ENCODE data around the gene EXD3. TPM values are rescaled to one million over a fixed set of nuclear protein-coding genes. Genes with fewer than 3 reads are reported as not detected.

EXD3 gene
- total and polyA plus RNA-seq, 9 of the 15 experiments (the other 6 are each of a cell fraction or from before 2014, with no cell fraction given), result 0.29 to 12.5 (median 3.9) TPM

DNA sequence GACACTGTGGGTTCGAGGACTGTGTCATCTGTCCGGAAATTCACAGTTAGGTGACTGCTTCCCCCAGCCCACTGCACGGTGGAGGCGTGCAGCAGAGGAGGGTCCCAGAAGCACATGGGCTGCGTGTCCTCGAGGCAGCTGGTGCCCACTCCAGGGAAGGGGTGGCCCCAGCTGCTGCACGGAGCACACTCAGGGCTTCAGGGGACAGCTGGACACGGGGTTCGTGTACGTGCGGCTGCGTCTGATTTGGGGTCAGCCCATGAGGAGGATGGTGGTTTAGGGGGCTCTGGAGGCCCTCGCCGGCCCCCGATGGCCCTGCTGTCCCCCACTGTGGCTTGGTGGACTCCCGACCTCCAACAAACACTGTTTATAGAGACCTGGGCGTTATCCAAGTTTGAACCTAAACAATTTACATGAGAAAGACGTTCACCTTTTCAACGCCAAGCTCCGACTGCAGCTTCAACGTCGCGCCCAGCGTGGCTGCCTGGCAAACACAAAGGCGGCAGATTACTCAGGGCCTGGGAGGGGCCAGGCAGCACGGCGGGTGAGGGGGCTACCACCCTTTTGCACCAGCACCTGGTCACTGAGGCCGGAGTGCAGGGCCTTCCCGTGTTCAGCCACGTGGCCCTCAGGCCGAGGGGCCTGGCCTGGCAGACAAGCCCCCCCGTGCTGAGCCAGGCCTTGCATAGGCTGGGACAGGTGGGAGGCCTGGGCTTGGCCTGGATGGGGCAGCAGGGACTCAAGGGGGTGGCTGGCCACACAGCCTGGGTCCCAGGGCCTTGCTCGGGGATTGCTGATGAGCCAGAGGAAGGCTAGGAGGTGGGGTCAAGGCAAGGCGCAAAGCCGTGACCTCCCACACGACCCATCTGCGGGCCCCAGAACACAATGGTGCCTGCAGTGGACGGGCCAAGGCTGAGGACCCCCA lies 55.2 kb downstream of the EXD3 start (continued):
- TF ChIP-seq, protein P1, sequence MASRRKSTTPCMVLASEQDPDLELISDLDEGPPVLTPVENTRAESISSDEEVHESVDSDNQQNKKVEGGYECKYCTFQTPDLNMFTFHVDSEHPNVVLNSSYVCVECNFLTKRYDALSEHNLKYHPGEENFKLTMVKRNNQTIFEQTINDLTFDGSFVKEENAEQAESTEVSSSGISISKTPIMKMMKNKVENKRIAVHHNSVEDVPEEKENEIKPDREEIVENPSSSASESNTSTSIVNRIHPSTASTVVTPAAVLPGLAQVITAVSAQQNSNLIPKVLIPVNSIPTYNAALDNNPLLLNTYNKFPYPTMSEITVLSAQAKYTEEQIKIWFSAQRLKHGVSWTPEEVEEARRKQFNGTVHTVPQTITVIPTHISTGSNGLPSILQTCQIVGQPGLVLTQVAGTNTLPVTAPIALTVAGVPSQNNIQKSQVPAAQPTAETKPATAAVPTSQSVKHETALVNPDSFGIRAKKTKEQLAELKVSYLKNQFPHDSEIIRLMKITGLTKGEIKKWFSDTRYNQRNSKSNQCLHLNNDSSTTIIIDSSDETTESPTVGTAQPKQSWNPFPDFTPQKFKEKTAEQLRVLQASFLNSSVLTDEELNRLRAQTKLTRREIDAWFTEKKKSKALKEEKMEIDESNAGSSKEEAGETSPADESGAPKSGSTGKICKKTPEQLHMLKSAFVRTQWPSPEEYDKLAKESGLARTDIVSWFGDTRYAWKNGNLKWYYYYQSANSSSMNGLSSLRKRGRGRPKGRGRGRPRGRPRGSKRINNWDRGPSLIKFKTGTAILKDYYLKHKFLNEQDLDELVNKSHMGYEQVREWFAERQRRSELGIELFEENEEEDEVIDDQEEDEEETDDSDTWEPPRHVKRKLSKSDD (conservative IDR thresholded peaks at IDR 0.05; ENCODE audit: low read length), result no peak

DNA sequence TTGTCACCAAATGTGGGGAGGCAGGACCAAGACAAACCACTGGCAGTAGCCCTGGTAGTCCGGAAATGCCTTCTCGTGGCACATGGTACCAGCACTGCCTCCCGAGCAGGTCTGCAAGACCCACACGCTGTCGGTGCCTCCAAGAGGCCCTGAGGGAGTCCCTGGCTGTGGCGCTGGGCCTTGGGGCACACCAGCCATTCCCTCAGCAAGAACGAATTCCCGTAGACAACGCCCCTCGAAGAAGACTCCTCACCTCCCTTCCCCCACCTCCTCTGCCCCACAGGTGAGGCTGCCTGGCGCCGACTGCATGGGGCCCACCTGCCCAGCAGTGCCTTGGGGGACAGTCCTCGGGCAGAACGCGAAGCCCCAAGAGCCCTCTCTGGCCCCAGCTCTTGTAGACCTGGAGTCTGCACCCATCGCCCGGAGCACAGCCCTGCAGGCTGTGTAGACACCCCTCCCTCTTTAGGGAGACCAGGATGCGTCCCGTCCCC lies 56.0 kb downstream of the EXD3 start:
- no peaks in the 10 kb centered on the region for H4K20me1 ChIP-seq (replicated peaks; ENCODE audit: control insufficient read depth, insufficient read depth, low read length)
- ChIA-PET POLR2A (interaction anchor here (0.6 kb wide), 1 partner anchor 123 kb away, joined by 3 read pairs; no protein-coding TSS in a partner anchor), CTCF (ENCODE audit: low intra/inter-chr PET ratio) (no interaction called here)
- no peak for FAIRE-seq
- no peaks in the 10 kb centered on the region; the same call in 1 of the 2 replicates for H3K9me3 ChIP-seq (replicated peaks; ENCODE audit: control insufficient read depth, insufficient read depth, low read depth, low read length)
- H3K27ac ChIP-seq (ENCODE audit: extremely low read depth, low read depth, low read length), result no peak overlapping the region
- no peak for ATAC-seq
- peaks cover 0 to 13% of the 10 kb centered on the region in 2 experiments; a peak in 2 of 5 replicates for H3K27me3 ChIP-seq (ENCODE audit: control insufficient read depth in 2 of 2, insufficient read depth in 2 of 2, low read length in 2 of 2)
- peaks cover 0 to 55% of the 10 kb centered on the region in 2 experiments; a peak in 3 of 5 replicates for H3K4me1 ChIP-seq (replicated peaks in 1 of 2; ENCODE audit: control insufficient read depth in 2 of 2, insufficient read depth in 2 of 2, low read length in 2 of 2)
- no peaks in the 10 kb centered on the region for H3K9me1 ChIP-seq (ENCODE audit: control insufficient read depth, insufficient read depth, low read length)
- WGBS (ENCODE audit: insufficient coverage, low coverage, missing lambda C conversion rate), result 33% methylated on average over 14 of the region's 19 CpGs
- no peak overlapping the region for H3K4me2 ChIP-seq (ENCODE audit: insufficient read depth, low read length)
- H2AFZ ChIP-seq (ENCODE audit: low read depth, low read length), result no peak overlapping the region
- intact Hi-C loops (cut with micrococcal nuclease), result no loop called here
- DNase-seq (ENCODE audit: extremely low read depth in 1 of 4, low spot score in 3 of 4), result no peak
- H3K79me2 ChIP-seq (ENCODE audit: control insufficient read depth, insufficient read depth, low read length), result no peaks in the 10 kb centered on the region
- TF ChIP-seq, protein P2, sequence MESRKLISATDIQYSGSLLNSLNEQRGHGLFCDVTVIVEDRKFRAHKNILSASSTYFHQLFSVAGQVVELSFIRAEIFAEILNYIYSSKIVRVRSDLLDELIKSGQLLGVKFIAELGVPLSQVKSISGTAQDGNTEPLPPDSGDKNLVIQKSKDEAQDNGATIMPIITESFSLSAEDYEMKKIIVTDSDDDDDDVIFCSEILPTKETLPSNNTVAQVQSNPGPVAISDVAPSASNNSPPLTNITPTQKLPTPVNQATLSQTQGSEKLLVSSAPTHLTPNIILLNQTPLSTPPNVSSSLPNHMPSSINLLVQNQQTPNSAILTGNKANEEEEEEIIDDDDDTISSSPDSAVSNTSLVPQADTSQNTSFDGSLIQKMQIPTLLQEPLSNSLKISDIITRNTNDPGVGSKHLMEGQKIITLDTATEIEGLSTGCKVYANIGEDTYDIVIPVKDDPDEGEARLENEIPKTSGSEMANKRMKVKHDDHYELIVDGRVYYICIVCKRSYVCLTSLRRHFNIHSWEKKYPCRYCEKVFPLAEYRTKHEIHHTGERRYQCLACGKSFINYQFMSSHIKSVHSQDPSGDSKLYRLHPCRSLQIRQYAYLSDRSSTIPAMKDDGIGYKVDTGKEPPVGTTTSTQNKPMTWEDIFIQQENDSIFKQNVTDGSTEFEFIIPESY (CRISPR knock-in tag; IDR thresholded peaks at IDR 0.05), result no peak
- TF ChIP-seq, protein P3, sequence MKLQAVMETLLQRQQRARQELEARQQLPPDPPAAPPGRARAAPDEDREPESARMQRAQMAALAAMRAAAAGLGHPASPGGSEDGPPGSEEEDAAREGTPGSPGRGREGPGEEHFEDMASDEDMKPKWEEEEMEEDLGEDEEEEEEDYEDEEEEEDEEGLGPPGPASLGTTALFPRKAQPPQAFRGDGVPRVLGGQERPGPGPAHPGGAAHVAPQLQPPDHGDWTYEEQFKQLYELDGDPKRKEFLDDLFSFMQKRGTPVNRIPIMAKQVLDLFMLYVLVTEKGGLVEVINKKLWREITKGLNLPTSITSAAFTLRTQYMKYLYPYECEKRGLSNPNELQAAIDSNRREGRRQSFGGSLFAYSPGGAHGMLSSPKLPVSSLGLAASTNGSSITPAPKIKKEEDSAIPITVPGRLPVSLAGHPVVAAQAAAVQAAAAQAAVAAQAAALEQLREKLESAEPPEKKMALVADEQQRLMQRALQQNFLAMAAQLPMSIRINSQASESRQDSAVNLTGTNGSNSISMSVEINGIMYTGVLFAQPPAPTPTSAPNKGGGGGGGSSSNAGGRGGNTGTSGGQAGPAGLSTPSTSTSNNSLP (IDR thresholded peaks at IDR 0.05; ENCODE audit: borderline replicate concordance, low read depth, low read length), result no peak
- TF ChIP-seq PYGO2 (tag; IDR thresholded peaks at IDR 0.05), result no peak
- TF ChIP-seq, protein P4, sequence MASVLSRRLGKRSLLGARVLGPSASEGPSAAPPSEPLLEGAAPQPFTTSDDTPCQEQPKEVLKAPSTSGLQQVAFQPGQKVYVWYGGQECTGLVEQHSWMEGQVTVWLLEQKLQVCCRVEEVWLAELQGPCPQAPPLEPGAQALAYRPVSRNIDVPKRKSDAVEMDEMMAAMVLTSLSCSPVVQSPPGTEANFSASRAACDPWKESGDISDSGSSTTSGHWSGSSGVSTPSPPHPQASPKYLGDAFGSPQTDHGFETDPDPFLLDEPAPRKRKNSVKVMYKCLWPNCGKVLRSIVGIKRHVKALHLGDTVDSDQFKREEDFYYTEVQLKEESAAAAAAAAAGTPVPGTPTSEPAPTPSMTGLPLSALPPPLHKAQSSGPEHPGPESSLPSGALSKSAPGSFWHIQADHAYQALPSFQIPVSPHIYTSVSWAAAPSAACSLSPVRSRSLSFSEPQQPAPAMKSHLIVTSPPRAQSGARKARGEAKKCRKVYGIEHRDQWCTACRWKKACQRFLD (CRISPR knock-in tag; IDR thresholded peaks at IDR 0.05), result no peak
- no peak for TF ChIP-seq NCOA2 (IDR thresholded peaks at IDR 0.05; ENCODE audit: partially characterized antibody in 2 of 2)
- H3K4me3 ChIP-seq, result no peak overlapping the region
- H3K36me3 ChIP-seq (ENCODE audit: control insufficient read depth, insufficient read depth, low read length), result no peaks in the 10 kb centered on the region
- in situ Hi-C loops (cut with MboI), result no loop called here
- H3K9ac ChIP-seq (ENCODE audit: insufficient read depth in 1 of 2, low read depth in 2 of 2, low read length in 2 of 2), result no peak overlapping the region; a peak in 1 of 4 replicates
- BruUV-seq (replicated peaks), result no TSS peak
